H9 (cell line): ENCODE results near the gene TPP2. TPM values are rescaled to one million over a fixed set of nuclear protein-coding genes. Genes with fewer than 3 reads are reported as not detected.

Experiments used
- DNase-seq: peaks from one replicate; pipeline ENCODE4 v3.0.0-alpha.2; 2017
- H2AFZ ChIP-seq: one replicate; pipeline ENCODE4 v1.6.1; 2013; ENCODE audit warnings: mild to moderate bottlenecking, low read length, control low read depth, moderate library complexity
- H2AK5ac ChIP-seq: 2 replicates; pipeline ENCODE4 v1.6.1; 2013; ENCODE audit warnings: low read length, control low read depth, mixed read lengths; ENCODE audit not compliant: insufficient read length
- H2BK120ac ChIP-seq: one replicate; pipeline ENCODE4 v1.6.1; 2013; ENCODE audit warnings: low read depth, mild to moderate bottlenecking, low read length, control low read depth, inconsistent platforms; ENCODE audit not compliant: poor library complexity, severe bottlenecking
- H2BK12ac ChIP-seq: 2 replicates; pipeline ENCODE4 v1.6.1; 2013; ENCODE audit warnings: low read length, control low read depth, mixed read lengths, low read depth; ENCODE audit not compliant: insufficient read length
- H2BK15ac ChIP-seq: 2 replicates; pipeline ENCODE4 v1.6.1; 2013; ENCODE audit warnings: low read depth, low read length, control low read depth
- H2BK20ac ChIP-seq: one replicate; pipeline ENCODE4 v1.6.1; 2013; ENCODE audit warnings: low read depth, mild to moderate bottlenecking, low read length, control low read depth, inconsistent platforms; ENCODE audit not compliant: poor library complexity, severe bottlenecking
- H2BK5ac ChIP-seq: 2 replicates; pipeline ENCODE4 v1.6.1; 2013; ENCODE audit warnings: low read length, control low read depth, mixed read lengths; ENCODE audit not compliant: insufficient read length
- H3K14ac ChIP-seq: 2 replicates; pipeline ENCODE4 v1.6.1; 2013; ENCODE audit warnings: low read length, control low read depth; ENCODE audit not compliant: insufficient read depth
- H3K18ac ChIP-seq: 2 replicates; pipeline ENCODE4 v1.6.1; 2013; ENCODE audit warnings: low read depth, mild to moderate bottlenecking, mixed read lengths, low read length, control low read depth; ENCODE audit not compliant: insufficient read length
- H3K23ac ChIP-seq: 2 replicates; pipeline ENCODE4 v1.6.1; 2013; ENCODE audit warnings: low read length, control low read depth, mixed read lengths, low read depth; ENCODE audit not compliant: insufficient read length
- H3K23me2 ChIP-seq: 2 replicates; pipeline ENCODE4 v1.6.1; 2013; ENCODE audit warnings: low read depth, mild to moderate bottlenecking, mixed read lengths, low read length, control low read depth; ENCODE audit not compliant: insufficient read length, poor library complexity, severe bottlenecking
- H3K27ac ChIP-seq: 2 replicates; pipeline ENCODE4 v1.5.1; 2013; ENCODE audit warnings: low read length, control low read depth, mixed read lengths, low read depth; ENCODE audit not compliant: insufficient read length
- H3K27me3 ChIP-seq: 2 replicates; pipeline ENCODE4 v1.6.1; 2013; ENCODE audit warnings: low read length, control low read depth, inconsistent platforms; ENCODE audit not compliant: insufficient read depth
- H3K4ac ChIP-seq: 2 replicates; pipeline ENCODE4 v1.6.1; 2013; ENCODE audit warnings: low read depth, mild to moderate bottlenecking, control low read depth, inconsistent platforms, low read length, moderate library complexity
- H3K4me1 ChIP-seq: 2 replicates; pipeline ENCODE4 v1.6.1; 2013; ENCODE audit warnings: low read length, control low read depth, inconsistent platforms; ENCODE audit not compliant: insufficient read depth
- H3K4me2 ChIP-seq: 2 replicates; pipeline ENCODE4 v1.6.1; 2013; ENCODE audit warnings: low read length, control low read depth, mixed read lengths; ENCODE audit not compliant: insufficient read length, insufficient read depth
- H3K56ac ChIP-seq: 2 replicates; pipeline ENCODE4 v1.6.1; 2013; ENCODE audit warnings: low read depth, mild to moderate bottlenecking, mixed read lengths, low read length, control low read depth; ENCODE audit not compliant: insufficient read length
- H3K79me1 ChIP-seq: 2 replicates; pipeline ENCODE4 v1.6.1; 2013; ENCODE audit warnings: low read depth, mild to moderate bottlenecking, moderate library complexity, low read length, control low read depth, inconsistent platforms; ENCODE audit not compliant: insufficient read depth, poor library complexity, severe bottlenecking
- H3K79me2 ChIP-seq: 2 replicates; pipeline ENCODE4 v1.6.1; 2013; ENCODE audit warnings: low read length, control low read depth, inconsistent platforms; ENCODE audit not compliant: insufficient read depth
- H3K9ac ChIP-seq: 2 replicates; pipeline ENCODE4 v1.6.1; 2013; ENCODE audit warnings: low read length, control low read depth, mixed read lengths; ENCODE audit not compliant: insufficient read length; ENCODE audit errors: extremely low read depth
- H3K9me3 ChIP-seq: one replicate; pipeline ENCODE4 v1.6.1; 2013; ENCODE audit warnings: low read depth, low read length, inconsistent platforms; ENCODE audit not compliant: control insufficient read depth
- H3T11ph ChIP-seq: one replicate; pipeline ENCODE4 v1.6.1; 2013; ENCODE audit warnings: mild to moderate bottlenecking, low read length, control low read depth, inconsistent platforms
- H4K20me1 ChIP-seq: one replicate; pipeline ENCODE4 v1.6.1; 2013; ENCODE audit not compliant: control insufficient read depth, insufficient read length, insufficient read depth
- H4K5ac ChIP-seq: 2 replicates; pipeline ENCODE4 v1.6.1; 2013; ENCODE audit warnings: low read depth, mild to moderate bottlenecking, mixed read lengths, low read length, control low read depth; ENCODE audit not compliant: insufficient read length
- H4K8ac ChIP-seq: replicated peaks from 2 replicates; pipeline ENCODE4 v1.6.1; 2013; ENCODE audit warnings: low read length, control low read depth, mixed read lengths, low read depth; ENCODE audit not compliant: insufficient read length
- H4K91ac ChIP-seq: 2 replicates; pipeline ENCODE4 v1.6.1; 2013; ENCODE audit warnings: low read depth, mild to moderate bottlenecking, moderate library complexity, mixed read lengths, low read length, control low read depth; ENCODE audit not compliant: insufficient read length
- H3K27ac Mint-ChIP-seq, 3 experiments: 2 replicates in 2 of 3; 3 replicates in 1 of 3; pipeline ENCODE4 v1.8.0; 2020 to 2021; ENCODE audit warnings: mixed read lengths in 3 of 3, mild to moderate bottlenecking in 1 of 3, moderate library complexity in 1 of 3
- H3K27me3 Mint-ChIP-seq: 2 replicates; pipeline ENCODE4 v1.8.0; 2021; ENCODE audit warnings: low read depth, mild to moderate bottlenecking, moderate library complexity, mixed read lengths
- H3K36me3 Mint-ChIP-seq, 3 experiments: 2 replicates in 2 of 3; 3 replicates in 1 of 3; pipeline ENCODE4 v1.8.0; 2020 to 2021; ENCODE audit warnings: low read depth in 3 of 3, mixed read lengths in 3 of 3; ENCODE audit not compliant: insufficient read depth in 1 of 3
- H3K4me1 Mint-ChIP-seq, 2 experiments: 2 replicates each; pipeline ENCODE4 v1.8.0; 2020; ENCODE audit warnings: mixed read lengths in 2 of 2
- H3K4me3 Mint-ChIP-seq, 2 experiments: 2 replicates in 1 of 2; 3 replicates in 1 of 2; pipeline ENCODE4 v1.8.0; 2020 to 2021; ENCODE audit warnings: mild to moderate bottlenecking in 2 of 2, mixed read lengths in 2 of 2, moderate library complexity in 1 of 2
- H3K9me3 Mint-ChIP-seq, 2 experiments: 2 replicates in 1 of 2; 3 replicates in 1 of 2; pipeline ENCODE4 v1.8.0; 2020; ENCODE audit warnings: mild to moderate bottlenecking in 2 of 2, mixed read lengths in 2 of 2, moderate library complexity in 1 of 2
- CTCF ChIP-seq: fragments of 200-600 bp; sonication (generic); conservative IDR thresholded peaks from 3 replicates; pipeline ENCODE4 v1.8.0; 2021; ENCODE audit warnings: antibody characterized with exemption, mild to moderate bottlenecking
- WGBS: extraction: QIAGEN DNeasy Blood & Tissue Kit; methylation state at CpG from one replicate; pipeline ENCODE4 v1.1.7; 2013; ENCODE audit warnings: missing lambda C conversion rate, low lambda C conversion rate, mixed read lengths; ENCODE audit not compliant: insufficient read length; ENCODE audit errors: extremely low coverage; 5-methylcytosine and 5-hydroxymethylcytosine counted together
- total RNA-seq: library from RNA; stranded (reverse); gene quantifications from 2 replicates; pipeline ENCODE4 v1.2.1, GENCODE V29; 2021

TPP2 gene
- total RNA-seq, 1 experiment from 2014 or later = 63.5 TPM

- Histone ChIP-seq H3K9me3 (no peaks in the 10 kb centered on the region), H3T11ph (no peak overlapping the region), H3K27me3 (no peaks in the 10 kb centered on the region), H3K14ac (no peak overlapping the region), H2BK120ac (no peak overlapping the region), H3K4me2 (no peak overlapping the region), H3K79me1 (no peaks in the 10 kb centered on the region), H2BK5ac (no peak overlapping the region), H4K20me1 (no peaks in the 10 kb centered on the region), H2BK12ac (no peak overlapping the region), H3K4ac (no peak overlapping the region), H2AFZ (no peak overlapping the region), H3K79me2 (no peaks in the 10 kb centered on the region), H2AK5ac (no peak overlapping the region), H2BK20ac (no peak overlapping the region), H3K9ac (no peak overlapping the region), H3K23ac (no peak overlapping the region), H4K8ac (no peak overlapping the region), H4K5ac (no peak overlapping the region), H3K27ac (no peak overlapping the region), H3K56ac (no peak overlapping the region), H3K4me1 (peaks cover 2% of the 10 kb centered on the region; the same call in 1 of the 2 replicates), H2BK15ac (no peak overlapping the region), H3K18ac (no peak overlapping the region), H3K23me2 (no peaks in the 10 kb centered on the region), H4K91ac (no peak overlapping the region)
- no peak for DNase-seq
- no CpG with 5 or more reads among the region's 5 CpGs for WGBS
- no peak overlapping the region for H3K4me3 Mint-ChIP-seq
- no peak overlapping the region for H3K27ac Mint-ChIP-seq
- TF ChIP-seq CTCF = no peak
- H3K36me3 Mint-ChIP-seq = peaks cover 0 to 4% (median 3%) of the 10 kb centered on the region in 3 experiments; a peak in 2 of 7 replicates
- H3K9me3 Mint-ChIP-seq = peaks cover 4 to 6% of the 10 kb centered on the region in 2 experiments
- H3K27me3 Mint-ChIP-seq = peaks cover 2% of the 10 kb centered on the region; the same call in 1 of the 2 replicates
- peaks cover 4 to 13% of the 10 kb centered on the region in 2 experiments; a peak in 2 of 4 replicates for H3K4me1 Mint-ChIP-seq
Measured at GRCh38 chr13:102701331-102701730, 104.5 kb downstream of the TPP2 start.
